Forelimb muscle (tissue), 1 donor: ENCODE data around the gene SORCS1. TPM values are rescaled to one million over a fixed set of nuclear protein-coding genes. Genes with fewer than 3 reads are reported as not detected.

Source experiments
- DNase-seq: peaks from one replicate; pipeline ENCODE4 v3.0.0-alpha.2; 2013; ENCODE audit warnings: low read depth
- polyA plus RNA-seq: library from polyadenylated mRNA; unstranded; fragments of 120-200 nt; gene quantifications from one replicate; pipeline ENCODE4 v1.2.1, GENCODE V29; 2013; ENCODE audit not compliant: insufficient read length

SORCS1 gene
- polyA plus RNA-seq, 1 donor, result 5.1 TPM

- DNase-seq, result no peak
These were observed 60.4 kb downstream of the SORCS1 start for GRCh38 chr10:107104026-107104652.

- DNase-seq, result no peak
These were observed 61.1 kb downstream of the SORCS1 start for GRCh38 chr10:107103174-107104025.

DNA sequence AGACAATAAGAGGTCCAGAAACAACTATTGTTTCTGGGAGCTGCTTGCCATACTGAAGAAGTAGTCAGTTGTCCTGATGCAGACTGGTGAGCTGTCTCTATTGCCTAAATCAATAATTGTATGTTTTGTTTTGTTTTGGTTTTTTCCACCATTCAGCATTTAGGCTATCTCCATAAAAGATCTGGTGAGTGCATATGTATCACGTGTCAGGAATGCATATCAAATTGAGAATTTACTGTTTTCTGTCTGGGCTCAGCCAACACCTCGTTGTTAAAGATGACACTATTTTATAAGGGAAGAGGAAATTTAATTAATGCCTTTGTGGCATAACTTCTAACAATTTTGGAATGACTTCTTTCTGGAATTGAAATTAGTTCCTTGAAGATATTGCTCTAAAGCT, 66.2 kb downstream of the SORCS1 start:
- DNase-seq, result no peak

DNA sequence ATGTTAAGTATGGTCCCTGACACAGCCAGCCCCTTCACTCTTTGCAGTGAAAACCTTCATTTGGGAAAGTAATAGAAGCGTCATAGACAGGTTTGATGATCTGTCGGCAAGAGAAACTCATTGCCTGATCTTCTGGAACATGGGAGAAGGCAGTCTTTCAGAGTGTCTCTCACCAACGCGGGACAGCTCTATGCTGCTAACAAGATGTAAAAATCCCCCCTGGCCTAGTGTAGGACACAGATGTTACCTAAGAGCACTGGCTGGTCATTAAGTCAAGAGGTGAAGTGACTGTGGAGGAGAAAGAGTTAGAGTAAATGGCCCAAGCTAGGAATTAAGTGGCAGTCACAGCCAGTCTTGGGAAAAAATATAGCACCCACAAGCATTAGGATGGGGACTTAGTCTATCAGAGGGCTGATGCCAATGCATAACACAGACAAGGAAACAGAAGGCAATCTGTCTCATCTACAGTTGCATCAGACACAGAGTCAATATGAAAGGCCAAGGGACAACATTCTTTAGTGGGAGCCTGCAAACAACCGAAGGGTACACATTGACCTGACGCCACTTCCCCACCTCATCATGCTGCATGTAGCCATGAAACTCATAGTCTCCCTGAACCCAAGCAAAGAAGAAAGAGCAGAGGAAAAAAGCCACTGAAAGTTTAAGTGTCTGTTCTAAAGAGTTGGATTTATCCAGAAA, 69.5 kb downstream of the SORCS1 start:
- DNase-seq, result no peak

DNA sequence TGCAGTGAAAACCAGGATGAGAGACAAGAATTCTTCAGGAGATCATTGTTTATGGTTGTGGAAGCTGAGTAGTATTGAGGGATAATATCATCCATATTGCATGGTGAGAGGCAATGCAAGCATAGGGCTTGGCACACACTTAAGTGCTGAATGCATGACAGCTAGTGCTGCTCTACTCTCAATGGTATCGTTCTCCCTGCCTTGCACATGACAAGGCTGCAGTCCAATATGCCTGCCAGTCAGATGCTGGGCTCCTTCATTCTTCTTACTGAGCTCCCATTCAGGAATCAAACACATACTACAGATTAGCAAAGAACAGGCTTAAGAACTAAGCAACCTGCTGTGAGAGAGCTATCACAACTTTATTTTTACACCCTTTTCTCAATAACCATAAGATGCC, 72.2 kb downstream of the SORCS1 start:
- no peak for DNase-seq

DNA sequence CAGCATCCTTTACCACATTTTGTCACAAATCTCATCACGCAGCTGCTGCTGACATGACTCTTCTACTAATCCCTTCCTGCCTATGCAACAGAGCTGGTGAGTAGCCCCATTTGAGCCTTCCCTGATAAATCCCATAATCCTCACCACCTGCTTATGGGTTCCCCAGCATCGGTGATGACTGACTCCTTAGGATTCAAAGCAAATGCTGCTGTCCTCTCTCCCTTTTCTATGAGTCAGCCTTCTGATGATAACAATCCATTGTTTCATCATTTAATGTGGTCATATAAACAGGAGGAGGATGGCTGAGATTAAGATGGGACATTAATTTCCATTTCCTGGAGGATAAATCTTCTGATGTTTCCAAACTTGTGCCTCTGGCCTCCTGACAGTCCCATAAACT, 73.4 kb downstream of the SORCS1 start:
- DNase-seq, result no peak

DNA sequence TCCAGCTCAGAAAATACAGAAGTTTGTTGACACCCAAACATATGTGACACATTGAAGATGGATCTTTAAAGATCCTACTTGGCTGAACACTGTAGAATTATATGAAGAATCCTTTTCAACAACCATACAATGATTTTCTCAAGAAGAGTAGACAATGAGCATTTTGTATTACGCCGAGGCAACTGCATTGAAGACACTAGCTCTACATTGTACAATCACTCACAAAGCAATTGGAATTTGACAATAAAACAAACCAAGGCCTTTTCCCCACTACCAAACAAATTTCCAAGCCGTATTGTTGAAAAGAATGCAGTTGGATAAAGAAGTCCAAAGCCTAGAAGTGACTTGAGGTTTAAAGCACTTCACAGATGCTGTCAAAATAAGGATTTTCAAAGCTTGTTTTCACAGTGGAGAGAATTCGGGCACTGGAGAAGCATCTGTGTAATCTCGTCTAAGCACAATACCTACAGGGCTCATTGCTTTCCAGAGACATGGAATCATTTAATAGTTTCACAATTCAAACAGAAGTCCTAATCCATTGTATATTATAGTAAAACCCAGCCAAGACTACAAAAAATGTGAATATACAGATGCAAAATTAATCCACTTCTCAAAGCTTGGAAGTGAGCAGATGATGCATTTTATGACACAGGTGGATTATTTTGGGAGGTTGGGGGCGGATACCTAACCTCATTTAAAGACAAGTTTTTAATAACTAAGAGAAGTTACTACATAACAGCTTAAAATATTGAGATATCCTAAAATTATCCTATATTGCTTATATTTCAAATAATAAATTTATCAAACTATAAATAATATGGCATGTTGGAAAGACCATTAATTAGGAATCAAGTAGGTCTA, 78.6 kb downstream of the SORCS1 start:
- DNase-seq, result no peak

GRCh38 chr10:107083388-107084009, 81.0 kb downstream of the SORCS1 start:
- no peak for DNase-seq

- DNase-seq, result no peak
These were observed 82.9 kb downstream of the SORCS1 start for GRCh38 chr10:107081644-107082043.

GRCh38 chr10:107075117-107075516, 89.4 kb downstream of the SORCS1 start:
- no peak for DNase-seq

DNA sequence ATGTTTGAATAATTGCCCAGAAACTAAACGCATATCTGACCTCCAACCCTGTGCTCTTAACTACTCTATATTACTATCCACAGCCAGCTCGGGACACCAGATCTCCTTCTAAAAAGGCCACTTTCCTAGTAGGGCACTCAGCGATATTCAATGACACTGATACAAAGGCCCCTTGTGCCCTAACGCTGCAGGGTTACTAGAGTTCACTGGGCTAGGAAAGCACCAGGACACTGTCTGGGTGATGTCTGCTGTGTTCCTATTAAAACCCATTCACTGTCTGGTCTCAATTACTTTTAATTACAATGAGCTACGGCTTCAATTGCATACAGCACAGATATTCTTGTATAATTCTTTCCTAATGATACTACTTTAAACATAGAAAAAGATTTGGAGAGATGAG, 91.7 kb downstream of the SORCS1 start:
- DNase-seq, result no peak

GRCh38 chr10:107072028-107072427, 92.5 kb downstream of the SORCS1 start:
- no peak for DNase-seq

DNA sequence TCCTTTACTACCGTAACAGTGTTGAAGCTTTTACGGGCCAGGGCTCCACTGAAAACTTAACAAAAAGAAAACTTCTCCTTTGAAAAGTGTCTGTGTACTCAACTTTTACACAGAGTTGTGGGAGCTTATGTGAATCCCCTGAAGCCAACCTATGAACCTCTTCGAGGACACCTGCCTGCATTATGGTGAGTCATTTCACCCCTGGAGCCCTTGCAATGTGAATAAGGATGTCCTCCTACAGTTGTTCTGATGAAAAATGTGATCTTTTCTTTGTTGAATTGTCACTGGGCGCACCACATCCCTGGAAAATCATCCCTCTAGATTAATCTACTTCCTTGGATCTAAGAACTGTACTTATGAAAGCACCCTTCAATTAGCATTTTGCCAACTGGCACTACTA, 93.2 kb downstream of the SORCS1 start:
- DNase-seq, result no peak

GRCh38 chr10:107067843-107068242, 96.7 kb downstream of the SORCS1 start:
- no peak for DNase-seq

- no peak for DNase-seq
These were observed 100.4 kb downstream of the SORCS1 start for GRCh38 chr10:107064075-107064474.

- DNase-seq, result no peak
These were observed 104.6 kb downstream of the SORCS1 start for GRCh38 chr10:107059872-107060271.

DNA sequence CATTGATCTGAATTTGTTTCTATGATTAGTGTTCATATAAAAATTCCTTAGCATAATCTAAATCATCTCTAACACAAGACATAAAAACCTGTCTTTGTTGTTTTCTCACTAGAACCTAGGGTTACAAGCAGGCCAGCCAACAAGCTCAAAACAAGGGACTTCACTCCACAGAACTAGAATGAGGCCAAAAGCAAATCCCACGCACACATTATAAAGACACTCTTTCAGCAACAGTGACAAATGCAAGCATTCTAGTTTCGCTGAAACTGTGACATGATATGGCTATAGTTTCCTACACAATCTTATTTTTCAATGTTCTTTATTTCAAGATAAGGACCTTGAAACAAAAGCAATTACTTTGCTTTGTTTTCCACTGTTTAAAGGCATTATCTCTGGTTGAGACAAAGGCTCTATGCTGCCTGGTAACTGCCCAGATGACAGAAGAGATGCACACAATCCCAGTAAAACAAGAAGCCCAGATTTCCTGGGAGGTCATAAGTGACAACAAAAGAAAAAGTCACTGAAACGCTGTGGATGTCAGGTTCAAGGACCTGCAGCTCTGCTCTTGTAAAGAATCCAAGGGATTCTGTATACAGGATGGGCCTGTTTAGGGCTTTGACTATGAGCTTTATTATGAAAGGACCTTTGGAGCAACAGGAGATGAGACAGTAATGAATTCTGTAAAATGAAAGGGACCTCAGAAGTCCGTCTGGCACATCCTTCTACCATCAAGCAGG, 105.3 kb downstream of the SORCS1 start:
- DNase-seq, result no peak

GRCh38 chr10:107058331-107058730, 106.2 kb downstream of the SORCS1 start:
- no peak for DNase-seq

DNA sequence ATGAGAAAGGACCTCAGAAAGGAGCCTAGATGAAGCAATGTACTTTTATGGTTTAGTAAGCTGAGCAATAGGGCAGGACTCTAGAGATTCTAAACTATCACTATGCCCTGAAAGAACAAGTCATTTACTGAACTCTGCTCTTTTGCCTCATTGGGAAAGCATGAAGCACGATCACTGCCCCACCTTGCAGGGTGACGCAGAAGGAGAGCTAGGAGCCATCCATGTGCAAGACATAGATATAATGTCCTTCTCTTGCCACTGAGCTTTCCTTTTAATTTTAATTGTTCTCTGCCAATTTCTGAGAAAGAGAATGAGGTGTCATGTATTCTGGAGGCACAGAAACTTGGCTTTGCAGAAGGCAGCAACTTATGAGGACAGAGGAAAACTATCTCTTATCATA, 108.3 kb downstream of the SORCS1 start:
- no peak for DNase-seq

DNA sequence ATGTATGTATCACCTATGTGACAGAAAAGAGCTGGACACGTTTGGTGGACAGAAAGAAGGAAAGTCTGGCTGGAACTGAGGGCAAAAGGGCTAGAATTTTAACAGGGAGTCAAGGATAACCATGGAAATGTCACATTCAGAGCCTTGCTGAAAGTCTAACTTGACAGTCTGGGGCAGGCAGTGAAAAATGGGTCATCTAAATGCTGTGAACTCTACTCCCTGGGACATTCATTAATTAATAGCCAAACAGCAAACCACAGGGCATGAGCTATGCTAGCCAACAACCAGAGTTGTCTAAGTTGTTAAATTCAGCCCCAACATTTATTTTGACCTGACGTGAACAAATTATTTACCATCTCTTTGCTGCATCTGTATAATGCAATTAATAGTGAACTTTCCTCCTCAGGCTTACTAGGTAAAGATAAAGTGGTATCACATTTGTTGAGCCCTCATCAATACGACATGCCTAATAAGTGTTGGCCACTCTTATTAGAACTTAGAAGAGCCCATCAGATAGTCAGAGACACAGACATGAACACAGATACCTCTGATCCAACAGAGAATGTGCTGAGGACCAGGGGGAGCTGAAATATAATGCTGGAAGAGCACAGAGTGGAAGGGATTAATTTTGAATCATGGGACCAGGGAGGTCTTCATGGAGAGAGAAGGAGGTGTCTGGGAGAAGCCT, 109.9 kb downstream of the SORCS1 start:
- DNase-seq, result no peak
